Measurements from ENCODE around the gene NOS1.

The NOS1 gene

DNA sequence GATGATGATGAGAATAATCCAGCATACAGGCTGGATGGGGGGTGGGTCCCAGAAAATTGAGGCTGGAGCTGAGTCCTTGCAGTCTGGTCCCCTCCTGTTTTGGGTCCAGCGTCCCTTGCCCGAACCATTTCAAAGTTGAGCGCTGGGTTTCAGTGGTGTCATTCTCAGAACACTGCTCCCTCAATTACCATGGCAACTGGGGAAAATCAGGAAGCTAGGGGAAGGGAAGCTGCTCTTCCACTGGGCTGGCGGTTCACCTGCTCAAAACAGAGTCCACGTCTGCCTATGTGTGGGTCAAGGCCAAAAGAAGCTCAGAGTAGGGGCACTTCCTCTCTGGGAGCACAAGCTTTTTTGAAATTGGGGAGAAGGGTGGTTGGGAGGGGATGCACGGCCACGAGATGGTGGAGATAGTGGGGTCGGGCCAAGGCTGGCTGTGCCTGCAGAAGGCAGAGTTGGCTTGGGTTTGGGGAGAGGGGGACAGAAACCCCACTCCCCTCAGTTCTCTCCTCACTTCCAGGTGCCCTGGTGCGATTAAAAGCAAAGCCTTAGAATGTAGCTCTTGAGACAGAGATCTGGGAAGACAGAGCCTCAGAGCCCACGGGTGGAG lies 1.7 kb upstream of the NOS1 start:
- DNase-seq = no peak

DNA sequence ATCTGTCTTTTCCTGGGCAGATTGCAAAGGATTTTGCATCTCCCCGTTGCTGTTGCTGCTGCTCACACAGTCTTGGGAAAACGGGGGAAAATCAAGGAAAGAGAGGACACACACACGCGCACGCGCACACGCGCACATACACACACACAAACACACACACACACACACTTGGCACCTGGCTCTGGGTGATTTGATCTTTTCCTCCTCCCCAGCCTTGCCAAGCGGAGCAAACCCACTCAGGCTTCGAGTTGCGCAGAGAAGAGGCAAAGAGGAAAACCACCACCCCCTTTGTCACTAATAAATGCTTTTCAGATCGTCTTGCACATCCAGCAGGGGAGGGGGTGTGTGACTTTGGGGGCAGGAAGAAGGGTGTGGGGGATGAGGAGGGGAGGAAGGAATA lies 965 bp upstream of the NOS1 start:
- DNase-seq = no peak

GRCh38 chr12:117361905-117362304 lies 479 bp upstream of the NOS1 start:
- DNase-seq = no peak

GRCh38 chr12:117360551-117361346 lies 677 bp downstream of the NOS1 start:
- DNase-seq = no peak

DNA sequence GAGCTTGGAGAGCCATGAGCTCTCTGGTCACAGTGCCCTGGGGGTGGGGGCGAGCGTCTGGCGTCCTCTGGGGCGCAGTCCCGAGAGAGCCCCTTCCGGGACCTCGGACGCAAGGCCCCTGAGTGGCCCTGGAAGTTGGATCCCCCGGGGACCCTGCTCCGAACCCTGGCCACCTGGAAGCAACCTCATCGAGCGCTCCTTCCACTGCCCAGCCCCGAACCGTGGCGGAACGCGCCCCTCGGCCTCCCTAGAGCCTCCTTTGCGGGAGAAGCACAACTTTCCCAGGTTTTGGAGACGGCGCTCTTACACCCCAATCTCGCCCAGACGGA lies 1.2 kb downstream of the NOS1 start:
- DNase-seq = no peak

GRCh38 chr12:117359029-117359845 lies 2.2 kb downstream of the NOS1 start:
- no peak for DNase-seq

DNA sequence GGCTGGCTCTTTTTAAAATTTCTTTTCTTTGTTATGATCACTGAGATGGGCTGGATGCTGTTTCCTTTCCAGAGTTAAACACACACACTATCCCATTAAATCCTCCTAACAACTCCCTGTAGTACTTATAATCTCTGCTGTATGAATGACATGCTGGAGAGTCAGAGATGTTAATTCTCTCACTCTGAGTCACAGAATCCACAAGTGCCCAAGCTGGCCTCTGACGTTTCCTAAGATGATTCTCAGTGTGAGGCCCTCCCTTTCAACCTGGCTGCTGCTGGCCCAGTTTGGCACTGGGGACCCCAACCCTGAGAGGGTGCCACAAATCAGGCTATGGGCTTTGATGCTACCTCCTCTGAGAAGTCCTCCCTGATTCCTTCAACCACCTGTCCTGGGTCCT lies 5.4 kb downstream of the NOS1 start:
- DNase-seq = no peak

- no peak for DNase-seq
These were observed 8.5 kb downstream of the NOS1 start for GRCh38 chr12:117352883-117353282.

GRCh38 chr12:117352206-117352605 lies 9.2 kb downstream of the NOS1 start:
- no peak for DNase-seq

DNA sequence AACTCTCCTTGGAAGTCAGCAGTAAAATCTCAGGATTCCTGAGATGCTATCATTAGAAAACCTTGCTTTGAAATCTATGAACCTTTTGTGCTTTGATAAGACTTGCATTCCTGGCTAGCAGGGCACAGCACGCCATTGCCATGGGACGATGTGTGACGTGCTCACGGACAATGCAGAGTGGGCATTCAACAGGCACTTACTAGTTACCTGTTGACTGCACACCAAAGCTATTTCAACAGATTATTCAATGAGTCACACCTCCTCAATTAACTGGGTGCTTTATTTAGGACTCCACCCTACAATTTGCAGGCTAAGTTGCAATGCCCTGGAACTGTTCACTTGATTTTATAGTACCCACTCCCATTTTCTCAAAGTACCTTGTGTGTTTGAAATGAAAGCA lies 11.3 kb downstream of the NOS1 start:
- no peak for DNase-seq

GRCh38 chr12:117347588-117347987 lies 13.8 kb downstream of the NOS1 start:
- DNase-seq = no peak

DNA sequence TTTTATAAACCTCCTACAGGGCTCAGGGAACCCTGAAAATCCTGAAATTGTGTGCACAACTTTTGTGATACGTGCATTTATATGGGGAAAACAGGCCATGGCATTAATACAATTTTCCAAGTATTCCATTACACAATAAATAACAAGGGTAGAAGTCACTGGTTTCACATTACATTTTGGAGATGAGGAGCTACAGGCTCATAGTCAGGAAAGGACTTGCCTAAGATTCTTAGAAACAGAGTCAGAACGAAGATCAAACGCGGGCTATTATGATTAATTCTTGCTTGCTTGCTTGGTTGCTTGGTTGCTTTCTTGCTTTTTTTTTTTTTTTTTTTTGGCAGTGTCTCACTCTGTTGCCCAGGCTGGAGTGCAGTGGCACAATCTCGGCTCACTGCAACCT lies 16.7 kb downstream of the NOS1 start:
- DNase-seq = no peak

DNA sequence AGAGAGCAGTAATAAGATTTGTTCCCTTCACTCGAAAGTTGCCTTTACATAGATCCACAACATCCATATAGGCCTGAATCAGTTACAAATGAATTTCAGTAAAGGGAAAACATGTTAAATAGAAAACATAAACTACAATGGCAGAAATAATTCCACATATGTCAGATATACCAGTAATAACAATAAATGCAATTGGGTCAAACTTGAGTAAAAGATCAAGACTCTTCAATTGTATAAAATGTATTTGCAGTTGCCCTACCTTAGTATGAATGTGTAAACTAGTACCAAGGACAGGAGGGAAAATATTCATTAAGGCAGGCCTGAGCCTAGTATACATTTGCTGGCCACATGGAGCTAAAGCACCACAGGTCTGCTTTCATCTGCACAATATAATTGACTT lies 17.6 kb downstream of the NOS1 start:
- DNase-seq = no peak

- no peak for DNase-seq
These were observed 18.1 kb downstream of the NOS1 start for GRCh38 chr12:117343296-117343695.

DNA sequence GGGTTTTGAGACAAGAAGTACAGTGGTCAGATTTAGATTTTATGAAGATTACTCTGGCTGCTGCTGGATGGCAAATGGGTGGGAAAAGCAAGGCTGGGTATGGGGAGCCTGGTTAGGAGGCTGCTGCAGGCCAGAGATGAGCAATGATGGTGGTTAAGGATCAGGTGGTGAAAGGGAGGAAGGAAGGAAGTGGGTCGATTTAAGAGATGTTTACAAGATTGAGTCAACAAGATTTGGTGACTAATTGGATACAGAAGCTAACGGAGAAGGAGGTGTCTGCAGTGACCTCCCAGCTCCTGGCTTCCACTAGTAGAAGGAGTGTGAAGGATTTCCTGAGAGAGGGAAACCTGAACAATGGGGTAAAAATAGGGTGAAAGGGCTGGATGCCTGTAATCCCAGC lies 18.7 kb downstream of the NOS1 start:
- DNase-seq = no peak

DNA sequence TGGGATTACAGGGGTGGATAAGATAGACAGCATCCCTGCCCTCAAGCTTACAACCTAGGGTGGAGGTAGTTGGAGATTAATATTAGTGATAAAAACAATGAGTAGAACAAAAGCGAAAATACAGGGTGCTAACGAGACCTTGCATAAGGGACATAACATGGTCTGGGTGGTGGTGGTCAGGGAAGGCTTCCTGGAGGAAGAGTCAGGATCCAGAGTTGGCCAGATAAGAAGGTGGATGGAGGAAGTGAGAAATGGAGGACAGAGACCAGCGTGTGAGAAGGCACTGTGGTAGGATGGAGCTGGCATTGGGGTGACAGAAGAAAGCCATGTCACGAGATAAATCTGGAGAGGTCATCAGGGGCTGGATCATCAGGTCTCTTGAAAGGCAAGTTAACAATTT lies 19.2 kb downstream of the NOS1 start:
- DNase-seq = no peak

DNA sequence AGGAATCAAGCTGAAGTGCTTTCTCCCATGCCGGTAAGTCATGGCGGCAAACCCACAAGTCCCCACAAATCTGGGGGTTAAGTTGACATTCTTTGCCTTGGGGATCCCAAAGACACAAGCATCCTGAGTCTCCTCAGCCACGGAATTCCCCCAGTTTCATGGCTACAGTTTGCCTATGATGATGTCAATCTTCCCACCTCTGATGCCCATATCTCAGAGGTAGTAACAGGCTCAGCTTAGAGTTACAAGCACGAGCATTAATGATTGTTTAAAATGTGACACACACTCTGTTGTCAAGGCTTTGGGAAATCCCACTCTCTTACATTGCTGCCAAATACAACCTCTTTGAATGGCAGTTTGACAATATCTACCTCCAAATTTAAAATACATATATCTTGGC lies 22.3 kb downstream of the NOS1 start:
- no peak for DNase-seq

GRCh38 chr12:117334855-117335587 lies 26.4 kb downstream of the NOS1 start:
- DNase-seq = no peak

- DNase-seq = no peak
These were observed 27.4 kb downstream of the NOS1 start for GRCh38 chr12:117334051-117334450.

DNA sequence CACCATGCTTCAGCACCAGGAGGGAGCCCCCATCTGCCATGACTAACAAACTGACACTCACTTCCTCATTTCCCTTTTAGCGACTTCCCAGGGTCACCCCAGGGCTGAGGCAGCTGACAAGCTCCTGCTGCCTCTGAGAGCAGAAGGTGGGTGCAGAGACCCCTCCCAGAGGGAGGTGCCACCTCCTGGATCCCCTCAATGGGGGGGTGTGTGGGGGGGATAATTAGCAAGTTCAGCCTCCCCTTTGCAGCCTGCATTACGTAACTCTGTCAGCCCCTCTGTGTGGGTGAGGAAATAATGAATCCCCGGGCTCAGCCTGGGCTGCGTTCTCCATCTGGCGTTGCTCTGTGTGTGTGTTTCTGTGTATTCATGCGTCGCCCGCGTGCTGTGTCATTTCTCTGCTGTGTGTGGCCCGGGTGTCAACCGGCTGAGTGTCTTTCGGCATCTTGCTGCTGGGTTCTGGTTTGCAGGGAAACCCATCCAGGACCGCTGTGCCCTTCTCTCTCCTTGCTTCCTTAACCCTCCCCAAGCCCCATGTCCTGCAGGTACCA lies 28.0 kb downstream of the NOS1 start:
- DNase-seq = no peak

DNA sequence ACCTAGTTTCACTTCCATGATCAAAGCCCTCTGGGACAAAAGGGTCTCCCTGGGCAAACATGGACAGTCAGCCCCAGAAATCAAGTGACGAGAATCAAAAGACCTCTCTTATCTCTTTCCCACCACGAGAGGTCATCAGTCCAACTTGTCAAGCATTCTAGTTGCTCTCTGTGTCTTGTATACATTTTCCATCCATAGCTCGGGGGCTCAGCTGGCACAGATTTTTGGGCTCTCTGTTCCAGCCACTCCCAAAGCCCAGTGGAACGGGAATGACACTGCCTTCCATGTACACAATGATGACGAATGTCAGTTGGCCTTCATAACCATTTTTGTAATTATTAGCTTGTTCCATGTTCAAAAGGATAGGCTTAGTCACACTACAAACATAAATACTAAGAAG lies 29.7 kb downstream of the NOS1 start:
- no peak for DNase-seq

DNA sequence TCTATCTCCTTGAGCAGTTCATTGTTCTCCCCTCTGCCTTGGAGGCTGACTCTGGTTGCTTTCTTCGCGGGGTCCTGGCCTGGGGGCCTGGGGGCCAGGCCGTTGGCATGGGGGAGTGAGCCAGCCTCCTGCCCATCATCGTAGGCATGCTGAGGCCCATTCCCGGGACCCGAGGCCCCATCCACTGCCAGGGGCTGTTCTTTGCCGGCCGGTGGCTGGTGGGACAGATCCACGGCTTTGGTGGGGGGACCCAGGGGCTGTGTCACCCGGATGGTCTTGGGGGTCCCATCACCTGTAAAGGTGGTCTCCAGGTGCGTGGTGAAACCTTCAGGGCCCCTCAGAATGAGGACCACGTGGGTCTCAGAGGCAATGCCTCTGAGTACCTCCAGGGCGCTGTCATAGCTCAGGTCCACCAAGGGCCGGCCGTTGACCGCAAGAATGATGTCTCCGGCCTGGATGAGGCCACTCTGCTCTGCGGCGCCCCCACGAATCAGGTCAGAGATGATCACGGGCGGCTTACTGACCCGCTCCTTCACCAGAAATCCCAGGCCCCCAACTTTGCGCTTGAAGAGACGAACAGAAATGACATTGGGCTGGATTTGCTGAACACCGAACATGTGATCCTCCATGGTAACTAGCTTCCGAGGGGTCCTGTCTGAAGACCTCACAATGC lies 30.8 kb downstream of the NOS1 start:
- no peak for DNase-seq

- DNase-seq = no peak
These were observed 31.7 kb downstream of the NOS1 start for GRCh38 chr12:117329756-117330155.

Data from stimulated activated CD4-positive, alpha-beta T cell treated with anti-CD3 and anti-CD28 coated beads, Interleukin-2, amount 100 ng/mL, for 24 hours (primary cell).